H1 (cell line): Measurements from ENCODE around the gene MAP3K14. TPM values are rescaled to one million over a fixed set of nuclear protein-coding genes. Genes with fewer than 3 reads are reported as not detected.

Experiments
- CREB1 ChIP-seq: IDR thresholded peaks from 2 replicates; pipeline ENCODE4 v1.6.1; 2012; ENCODE audit warnings: inconsistent platforms
- CTBP2 ChIP-seq: IDR thresholded peaks from 2 replicates; pipeline ENCODE4 v1.7.0; 2011; ENCODE audit warnings: borderline replicate concordance, mild to moderate bottlenecking, moderate library complexity, mixed read lengths, low read length; ENCODE audit not compliant: insufficient read depth, insufficient read length
- JUND ChIP-seq: IDR thresholded peaks from 2 replicates; pipeline ENCODE4 v1.6.1; 2011; ENCODE audit warnings: mild to moderate bottlenecking, improper control_type of control experiment, low read length
- NRF1 ChIP-seq: IDR thresholded peaks from 2 replicates; pipeline ENCODE4 v1.6.1; 2011; ENCODE audit warnings: mild to moderate bottlenecking, low read depth, low read length, improper control_type of control experiment
- RBBP5 ChIP-seq: IDR thresholded peaks from 2 replicates; pipeline ENCODE4 v1.7.1; 2012; ENCODE audit warnings: low read depth, mild to moderate bottlenecking, inconsistent platforms, low read length, moderate library complexity, borderline replicate concordance
- RNF2 ChIP-seq: fragments of 200-900, 300-1000 bp; sonication (generic); IDR thresholded peaks from 2 replicates; pipeline ENCODE4 v1.7.1; 2016; ENCODE audit warnings: borderline replicate concordance, low read depth, mild to moderate bottlenecking, antibody characterized with exemption, low read length; ENCODE audit not compliant: poor library complexity, severe bottlenecking; ENCODE audit errors: missing control alignments
- RXRA ChIP-seq: IDR thresholded peaks from 2 replicates; pipeline ENCODE4 v1.6.1; 2011; ENCODE audit warnings: low read depth, mild to moderate bottlenecking, low read length, moderate library complexity; ENCODE audit not compliant: insufficient read depth
- SP2 ChIP-seq: IDR thresholded peaks from 2 replicates; pipeline ENCODE4 v1.6.1; 2012; ENCODE audit warnings: mild to moderate bottlenecking, low read length, inconsistent platforms
- YY1 ChIP-seq: IDR thresholded peaks from 2 replicates; pipeline ENCODE4 v1.6.1; 2011; ENCODE audit warnings: low read depth, mild to moderate bottlenecking, low read length
- polyA plus RNA-seq, 7 experiments: library from polyadenylated mRNA; depleted of rRNA in 3 of 7; stranded (reverse) in 5 of 7; unstranded in 2 of 7; fragments of >200 nt in 5 of 7; fragments of 200-250 nt in 2 of 7; gene quantifications; 1 replicate in 5 of 7; 2 replicates in 1 of 7; 4 replicates in 1 of 7; pipeline versions ENCODE4 v1.2.1 to v1.2.3, GENCODE V29; 2011 to 2013; ENCODE audit warnings: missing spikeins in 2 of 7, mixed read lengths in 2 of 7
- total RNA-seq: library from RNA; stranded (reverse); fragmentation: NEBNext Ultra II Directional; extraction: Animal tissue kit (Norgen Biotek cat#: 25700); gene quantifications from 2 replicates; pipeline ENCODE4 v1.2.1, GENCODE V29; 2021

Gene MAP3K14
- total and polyA plus RNA-seq, 2 of the 8 experiments (the other 6 are each of a cell fraction or from before 2014, with no cell fraction given), result 5.2 to 6.1 TPM

DNA sequence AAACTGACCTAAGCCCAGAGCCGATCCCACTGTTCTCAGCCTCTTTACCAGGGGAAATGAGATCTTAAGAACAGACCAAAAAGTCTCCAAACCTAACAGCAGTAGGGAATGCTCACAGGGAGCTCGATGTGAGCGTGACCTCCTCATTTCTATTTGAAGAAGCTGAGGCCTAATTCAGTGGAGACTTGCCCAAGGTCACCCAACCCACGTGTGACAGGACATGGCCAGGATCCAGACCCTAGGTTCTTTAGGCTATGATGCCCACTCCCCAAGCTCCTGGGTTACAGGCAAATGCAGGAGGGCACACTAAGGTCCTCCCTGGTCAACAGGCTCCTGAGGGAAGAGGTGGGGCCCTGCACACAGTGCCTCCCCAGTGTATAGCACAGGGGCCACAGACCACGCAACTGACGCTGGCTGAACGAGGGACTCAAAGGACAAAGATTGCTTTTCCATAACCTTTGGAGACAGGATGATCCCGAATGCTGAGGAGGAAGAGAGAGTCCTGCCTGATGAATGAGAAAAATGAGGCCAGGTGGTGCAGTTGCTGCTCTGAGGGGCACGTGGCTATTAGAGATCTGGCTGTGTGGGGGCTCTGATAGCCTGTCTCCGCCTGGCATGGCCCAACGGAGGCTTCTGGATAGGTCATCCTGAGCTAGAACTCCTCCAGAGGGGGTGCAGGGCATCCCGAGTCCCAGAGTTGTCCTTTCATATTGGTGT is 24.0 kb downstream of the MAP3K14 start (continued):
- TF ChIP-seq RXRA (no peak), CTBP2 (no peak), CREB1 (no peak), JUND (no peak), RNF2 (no peak), YY1 (no peak), SP2 (no peak), RBBP5 (no peak), NRF1 (no peak)
